ENCODE results near the gene HSPB7.

DNA sequence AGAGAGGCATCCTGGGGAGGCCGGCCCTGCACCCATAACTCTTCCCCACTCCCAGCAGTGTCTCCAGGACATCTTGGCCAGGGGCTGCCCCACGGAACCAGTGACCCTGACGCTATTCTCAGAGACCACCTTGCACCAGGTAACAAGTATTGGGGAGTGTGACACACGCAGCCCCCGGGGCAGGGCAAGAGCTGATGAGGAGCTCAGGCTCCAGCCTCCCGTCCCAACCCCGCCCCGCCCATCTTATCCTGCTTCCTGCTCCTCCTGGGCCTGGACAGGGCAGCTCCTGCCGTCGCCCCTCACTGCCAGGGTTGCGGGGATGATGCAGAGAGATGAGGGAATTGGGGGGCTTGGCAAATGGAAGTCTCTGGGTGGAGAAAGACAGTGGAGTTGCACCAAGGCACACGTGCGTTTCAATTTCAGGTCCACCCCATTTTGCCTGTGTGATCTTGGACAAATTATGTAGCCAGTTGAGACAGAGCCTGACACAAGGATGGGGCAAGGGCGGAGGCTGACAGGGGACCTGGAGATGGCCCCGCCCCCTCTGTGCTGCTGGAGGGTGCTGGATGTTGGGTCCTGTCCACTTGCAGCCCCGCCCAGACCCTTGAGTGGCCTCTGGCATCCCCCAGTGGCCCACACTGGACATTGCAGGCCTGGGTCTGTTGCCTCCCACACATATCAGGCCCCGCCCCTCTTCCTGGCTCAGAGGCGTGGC lies 14.7 kb upstream of the HSPB7 start:
- TF ChIP-seq CTCF (IDR thresholded peaks at IDR 0.05) (peak; percentile 88 to 94 (median 88)), POLR2AphosphoS5 (IDR thresholded peaks at IDR 0.05; ENCODE audit: insufficient read depth in 1 of 2, low read depth in 1 of 2) (no peak)

All from vagina (tissue), 2 donors.